HepG2 (cell line): ENCODE data around the gene OSGIN1. TPM values are rescaled to one million over a fixed set of nuclear protein-coding genes. Genes with fewer than 3 reads are reported as not detected.

Experiments used
- ESRRA ChIP-seq: sonication (generic); formaldehyde crosslinking; IDR thresholded peaks from 2 replicates; pipeline ENCODE4 v1.5.1; 2020; ENCODE audit warnings: mild to moderate bottlenecking, low read depth, missing genetic modification reagents
- MIER3 ChIP-seq: IDR thresholded peaks from 2 replicates; pipeline ENCODE4 v1.6.1; 2016; ENCODE audit warnings: missing compliant biosample characterization, borderline replicate concordance
- MXI1 ChIP-seq: IDR thresholded peaks from 3 replicates; pipeline ENCODE4 v1.6.1; 2012; ENCODE audit warnings: low read depth, low read length, inconsistent platforms, borderline replicate concordance
- PBX2 ChIP-seq: IDR thresholded peaks from 2 replicates; pipeline ENCODE4 v1.6.1; 2016; ENCODE audit warnings: control low read depth
- PHF20 ChIP-seq: sonication (generic); formaldehyde crosslinking; IDR thresholded peaks from 2 replicates; pipeline ENCODE4 v1.5.0; 2020; ENCODE audit warnings: mild to moderate bottlenecking, missing genetic modification reagents
- REST ChIP-seq, 2 experiments: IDR thresholded peaks; 2 replicates each; pipeline ENCODE4 v1.6.1; 2011 to 2012; ENCODE audit warnings: low read length in 2 of 2, borderline replicate concordance in 1 of 2, low read depth in 1 of 2, mild to moderate bottlenecking in 1 of 2, moderate library complexity in 1 of 2
- TRIM22 ChIP-seq: fragments of 450-650 bp; IDR thresholded peaks from 2 replicates; pipeline ENCODE4 v1.6.1; 2017
- ZNF12 ChIP-seq: sonication (generic); formaldehyde crosslinking; IDR thresholded peaks from 2 replicates; pipeline ENCODE4 v1.5.0; 2020; ENCODE audit warnings: missing genetic modification reagents
- ZNF232 ChIP-seq: sonication (generic); formaldehyde crosslinking; IDR thresholded peaks from 2 replicates; pipeline ENCODE4 v1.4.0; 2020; ENCODE audit warnings: missing genetic modification reagents, borderline replicate concordance
- ZNF337 ChIP-seq: sonication (generic); formaldehyde crosslinking; IDR thresholded peaks from 2 replicates; pipeline ENCODE4 v1.5.1; 2020; ENCODE audit warnings: missing genetic modification reagents, low read depth, mild to moderate bottlenecking, borderline replicate concordance
- ZNF546 ChIP-seq: sonication (generic); formaldehyde crosslinking; conservative IDR thresholded peaks from 2 replicates; pipeline ENCODE4 v1.8.1; 2023; ENCODE audit warnings: mild to moderate bottlenecking, missing genetic modification reagents
- ZNF547 ChIP-seq: sonication (generic); formaldehyde crosslinking; IDR thresholded peaks from 2 replicates; pipeline ENCODE4 v1.5.1; 2020; ENCODE audit warnings: mild to moderate bottlenecking, missing genetic modification reagents
- ZNF572 ChIP-seq: sonication (generic); formaldehyde crosslinking; IDR thresholded peaks from 2 replicates; pipeline ENCODE4 v1.5.1; 2020; ENCODE audit warnings: mild to moderate bottlenecking, missing genetic modification reagents
- ZNF619 ChIP-seq: sonication (generic); formaldehyde crosslinking; IDR thresholded peaks from 2 replicates; pipeline ENCODE4 v1.4.0; 2020; ENCODE audit warnings: mild to moderate bottlenecking, missing genetic modification reagents
- polyA plus RNA-seq, 8 experiments: library from polyadenylated mRNA; depleted of rRNA in 3 of 8; stranded (reverse) in 7 of 8; unstranded in 1 of 8; fragments of >200 nt; fragmentation: Illumina TruSeq in 4 of 8; extraction: Trizol in 4 of 8; gene quantifications; 2 replicates each; pipeline versions ENCODE4 v1.2.1 to v1.2.3, GENCODE V29; 2011 to 2016; ENCODE audit warnings: low read depth in 4 of 8, missing spikeins in 1 of 8, mixed read lengths in 1 of 8; ENCODE audit not compliant: insufficient read depth in 1 of 8
- total RNA-seq, 5 experiments: library from RNA; depleted of rRNA; stranded (reverse); fragments of >200 nt; fragmentation: Illumina TruSeq; extraction: Trizol; gene quantifications; 2 replicates each; pipeline ENCODE4 v1.2.3, GENCODE V29; 2016; ENCODE audit warnings: low read depth in 1 of 5
- TF ChIP-seq, protein P1 (sequence below): IDR thresholded peaks from 2 replicates; pipeline ENCODE4 v1.4.0; 2020; ENCODE audit warnings: mild to moderate bottlenecking, missing genetic modification reagents
- TF ChIP-seq, protein P2 (sequence below): sonication (generic); formaldehyde crosslinking; conservative IDR thresholded peaks from 2 replicates; pipeline ENCODE4 v1.4.0; 2020; ENCODE audit warnings: missing genetic modification reagents

Gene OSGIN1
- total and polyA plus RNA-seq, 2 of the 13 experiments (the other 11 are each of a cell fraction or from before 2014, with no cell fraction given) = 20.5 to 27.1 TPM

GRCh38 chr16:83942815-83943515, 10.1 kb upstream of the OSGIN1 start (continued):
- peak; percentile 100 for TF ChIP-seq MIER3
- TF ChIP-seq PBX2 (CRISPR knock-in tag) = no peak; the same call in 1 of the 2 replicates
- TF ChIP-seq ZNF232 (CRISPR knock-in tag) = no peak; the same call in 1 of the 2 replicates
- TF ChIP-seq TRIM22 = no peak
- TF ChIP-seq ESRRA (CRISPR knock-in tag) = peak; percentile 93
- 0 out of 2 replicates have a peak, but pooled peaks have one; percentile 29 for TF ChIP-seq ZNF546 (CRISPR knock-in tag)
- TF ChIP-seq PHF20 (CRISPR knock-in tag) = no peak
- TF ChIP-seq MXI1 = peak; percentile 62; the same call in 2 of the 3 replicates
- TF ChIP-seq, protein P1, sequence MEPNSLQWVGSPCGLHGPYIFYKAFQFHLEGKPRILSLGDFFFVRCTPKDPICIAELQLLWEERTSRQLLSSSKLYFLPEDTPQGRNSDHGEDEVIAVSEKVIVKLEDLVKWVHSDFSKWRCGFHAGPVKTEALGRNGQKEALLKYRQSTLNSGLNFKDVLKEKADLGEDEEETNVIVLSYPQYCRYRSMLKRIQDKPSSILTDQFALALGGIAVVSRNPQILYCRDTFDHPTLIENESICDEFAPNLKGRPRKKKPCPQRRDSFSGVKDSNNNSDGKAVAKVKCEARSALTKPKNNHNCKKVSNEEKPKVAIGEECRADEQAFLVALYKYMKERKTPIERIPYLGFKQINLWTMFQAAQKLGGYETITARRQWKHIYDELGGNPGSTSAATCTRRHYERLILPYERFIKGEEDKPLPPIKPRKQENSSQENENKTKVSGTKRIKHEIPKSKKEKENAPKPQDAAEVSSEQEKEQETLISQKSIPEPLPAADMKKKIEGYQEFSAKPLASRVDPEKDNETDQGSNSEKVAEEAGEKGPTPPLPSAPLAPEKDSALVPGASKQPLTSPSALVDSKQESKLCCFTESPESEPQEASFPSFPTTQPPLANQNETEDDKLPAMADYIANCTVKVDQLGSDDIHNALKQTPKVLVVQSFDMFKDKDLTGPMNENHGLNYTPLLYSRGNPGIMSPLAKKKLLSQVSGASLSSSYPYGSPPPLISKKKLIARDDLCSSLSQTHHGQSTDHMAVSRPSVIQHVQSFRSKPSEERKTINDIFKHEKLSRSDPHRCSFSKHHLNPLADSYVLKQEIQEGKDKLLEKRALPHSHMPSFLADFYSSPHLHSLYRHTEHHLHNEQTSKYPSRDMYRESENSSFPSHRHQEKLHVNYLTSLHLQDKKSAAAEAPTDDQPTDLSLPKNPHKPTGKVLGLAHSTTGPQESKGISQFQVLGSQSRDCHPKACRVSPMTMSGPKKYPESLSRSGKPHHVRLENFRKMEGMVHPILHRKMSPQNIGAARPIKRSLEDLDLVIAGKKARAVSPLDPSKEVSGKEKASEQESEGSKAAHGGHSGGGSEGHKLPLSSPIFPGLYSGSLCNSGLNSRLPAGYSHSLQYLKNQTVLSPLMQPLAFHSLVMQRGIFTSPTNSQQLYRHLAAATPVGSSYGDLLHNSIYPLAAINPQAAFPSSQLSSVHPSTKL = peak; percentile 100
- no peak for TF ChIP-seq ZNF337 (CRISPR knock-in tag)
- TF ChIP-seq ZNF12 (CRISPR knock-in tag) = peak; percentile 58; the same call in 1 of the 2 replicates
- TF ChIP-seq ZNF619 (CRISPR knock-in tag) = no peak; the same call in 1 of the 2 replicates
- peak in 1 of 2 experiments; percentile 80; a peak in 2 of 4 replicates for TF ChIP-seq REST (IDR thresholded peaks at IDR 0.05; ENCODE audit: borderline replicate concordance in 1 of 2, low read depth in 1 of 2, low read length in 2 of 2)
- TF ChIP-seq ZNF547 (CRISPR knock-in tag) = peak; percentile 83; the same call in 1 of the 2 replicates
- TF ChIP-seq ZNF572 (CRISPR knock-in tag) = peak; percentile 75
- TF ChIP-seq, protein P2, sequence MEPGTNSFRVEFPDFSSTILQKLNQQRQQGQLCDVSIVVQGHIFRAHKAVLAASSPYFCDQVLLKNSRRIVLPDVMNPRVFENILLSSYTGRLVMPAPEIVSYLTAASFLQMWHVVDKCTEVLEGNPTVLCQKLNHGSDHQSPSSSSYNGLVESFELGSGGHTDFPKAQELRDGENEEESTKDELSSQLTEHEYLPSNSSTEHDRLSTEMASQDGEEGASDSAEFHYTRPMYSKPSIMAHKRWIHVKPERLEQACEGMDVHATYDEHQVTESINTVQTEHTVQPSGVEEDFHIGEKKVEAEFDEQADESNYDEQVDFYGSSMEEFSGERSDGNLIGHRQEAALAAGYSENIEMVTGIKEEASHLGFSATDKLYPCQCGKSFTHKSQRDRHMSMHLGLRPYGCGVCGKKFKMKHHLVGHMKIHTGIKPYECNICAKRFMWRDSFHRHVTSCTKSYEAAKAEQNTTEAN (CRISPR knock-in tag) = peak; percentile 87
